Stimulated activated CD8-positive, alpha-beta memory T cell treated with anti-CD3 and anti-CD28 coated beads, Interleukin-15, amount 100 ng/mL, for 48 hours (primary cell): ENCODE measurements around the gene PRPF8.
"Not testable (repeated sequence)": the region's sequence is repeated elsewhere in the genome, so short reads cannot be mapped to it uniquely, and the experiment has no call there.

Source experiments
- DNase-seq, 2 donors: peaks; one replicate each; pipeline ENCODE4 v3.0.0-alpha.2; 2020; ENCODE audit warnings: low read depth in 2 of 2

Gene PRPF8

DNA sequence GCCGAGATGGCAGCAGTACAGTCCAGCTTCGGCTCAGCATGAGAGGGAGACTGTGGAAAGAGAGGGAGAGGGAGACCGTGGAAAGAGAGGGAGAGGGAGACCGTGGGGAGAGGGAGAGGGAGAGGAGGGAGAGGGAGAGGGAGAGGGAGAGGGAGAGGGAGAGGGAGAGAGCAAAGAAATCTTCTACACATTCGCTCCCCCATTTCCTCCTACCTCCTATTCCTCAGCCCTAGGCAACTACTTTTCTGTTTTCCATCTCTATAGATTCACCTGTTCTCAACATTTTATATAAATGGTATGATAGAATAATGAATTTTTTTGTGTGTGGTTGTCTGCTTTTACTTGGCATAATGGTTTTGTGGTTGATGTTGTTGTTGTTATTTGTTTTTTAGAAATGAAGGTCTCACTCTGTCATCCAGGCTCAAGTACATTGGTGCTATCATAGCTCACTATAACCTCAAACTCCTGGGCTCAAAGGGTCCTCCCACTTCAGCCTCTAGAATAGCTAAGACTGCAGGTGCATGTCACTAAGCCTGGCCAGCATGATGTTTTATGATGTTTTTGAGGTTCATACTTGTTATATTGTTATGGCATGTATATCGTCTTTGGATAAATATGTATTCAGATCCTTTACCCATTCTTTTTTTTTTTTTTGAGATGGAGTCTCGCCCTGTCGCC is 6.0 kb upstream of the PRPF8 start:
- DNase-seq: no peak

GRCh38 chr17:1688405-1688804 is 3.7 kb upstream of the PRPF8 start:
- not testable (repeated sequence) for DNase-seq

GRCh38 chr17:1686086-1686485 is 1.4 kb upstream of the PRPF8 start:
- DNase-seq: no peak

GRCh38 chr17:1683459-1683858 is 1.2 kb downstream of the PRPF8 start:
- no peak for DNase-seq

- DNase-seq: no peak
These were observed 8.3 kb downstream of the PRPF8 start for GRCh38 chr17:1676401-1676800.

DNA sequence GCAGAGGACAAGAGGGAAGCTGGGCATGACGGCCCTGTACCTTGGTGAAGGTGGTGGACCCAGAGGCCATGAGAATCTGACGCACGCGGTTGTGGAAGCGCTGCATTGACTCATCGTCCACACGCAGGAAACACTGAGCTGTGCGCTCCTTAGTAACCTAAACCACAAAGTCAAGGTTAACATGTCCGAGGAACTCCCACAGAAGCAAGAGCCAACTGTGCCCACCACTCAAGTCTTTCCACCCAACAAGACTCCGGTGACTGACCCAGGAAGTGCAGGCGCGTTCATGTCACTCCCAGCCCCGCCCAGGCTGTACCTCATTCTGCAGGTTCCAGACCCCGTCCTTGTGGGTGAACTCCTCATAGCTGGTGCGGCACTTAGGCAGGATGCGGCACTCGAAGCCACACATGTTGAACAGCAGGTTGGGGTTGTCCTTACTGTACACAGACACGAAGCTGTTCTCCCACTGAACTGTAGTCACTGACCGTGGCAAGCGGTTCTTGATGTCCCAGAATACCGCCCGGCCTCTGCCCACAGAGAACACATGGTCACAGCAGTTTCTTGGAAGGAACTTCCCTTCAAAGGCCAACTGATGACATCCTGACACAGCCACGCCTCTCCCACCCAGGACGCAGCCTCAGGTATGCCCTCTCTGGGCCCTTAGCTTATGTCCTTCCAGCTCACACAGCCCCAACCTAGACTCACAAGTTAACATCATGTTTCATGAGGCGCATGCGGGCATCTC is 11.5 kb downstream of the PRPF8 start:
- DNase-seq: no peak

GRCh38 chr17:1663934-1664333 is 20.7 kb downstream of the PRPF8 start:
- DNase-seq: not testable (repeated sequence)

DNA sequence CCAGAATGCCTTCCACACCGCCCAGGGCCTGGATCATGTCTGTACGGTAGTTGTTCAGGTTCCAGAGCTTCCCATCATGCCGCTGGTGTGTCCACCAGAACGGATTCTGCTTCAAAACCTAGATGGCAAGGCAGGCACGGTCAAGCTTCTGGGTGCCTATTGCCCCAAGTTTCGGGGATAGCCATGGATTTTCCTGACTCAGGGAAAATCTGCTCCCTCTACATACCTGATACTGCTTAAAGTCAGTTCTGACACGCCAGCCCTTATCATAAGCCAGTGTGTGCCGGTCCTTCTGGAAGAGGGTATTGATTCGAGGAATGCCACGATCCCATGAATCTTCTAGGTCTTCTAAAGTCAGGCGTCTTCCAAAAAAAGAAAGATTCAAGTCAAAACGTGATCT is 23.6 kb downstream of the PRPF8 start:
- no peak for DNase-seq

DNA sequence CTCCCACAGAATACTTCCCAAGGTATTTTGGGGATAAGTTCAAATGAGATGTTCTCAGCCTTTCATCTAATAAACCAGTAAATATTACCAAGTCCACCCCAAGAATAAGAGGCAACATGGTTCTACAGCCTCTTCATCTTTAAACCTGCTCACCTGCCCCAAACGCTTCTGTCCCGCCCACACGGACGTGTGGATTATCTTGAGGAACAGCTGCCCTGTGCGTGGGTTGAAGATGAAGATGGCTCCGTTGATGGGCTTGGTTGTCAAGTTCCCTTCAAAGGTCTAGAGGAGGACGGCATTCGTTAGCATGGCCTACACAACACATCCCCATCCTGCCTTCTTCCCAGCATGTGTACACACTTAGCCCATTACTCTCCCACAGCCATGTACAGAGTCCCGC is 26.6 kb downstream of the PRPF8 start:
- DNase-seq: no peak

- no peak for DNase-seq
These were observed 30.9 kb downstream of the PRPF8 start for GRCh38 chr17:1653735-1654134.

DNA sequence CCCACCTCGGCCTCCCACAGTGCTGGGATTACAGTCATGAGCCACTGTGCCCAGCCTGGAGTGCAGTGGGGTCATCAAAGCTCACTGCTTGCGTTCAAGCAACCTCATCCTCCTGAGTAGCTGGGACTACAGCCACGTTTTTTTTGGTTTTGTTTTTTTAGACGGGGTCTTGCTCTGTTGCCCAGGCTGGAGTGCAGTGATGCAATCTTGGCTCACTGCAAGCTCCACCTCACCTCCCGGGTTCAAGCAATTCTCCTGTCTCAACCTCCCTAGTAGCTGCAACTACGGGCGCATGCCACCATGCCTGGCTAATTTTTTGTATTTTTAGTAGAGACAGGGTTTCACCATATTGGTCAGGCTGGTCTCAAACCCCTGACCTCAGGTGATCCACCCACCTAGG is 31.9 kb downstream of the PRPF8 start:
- not testable (repeated sequence) for DNase-seq

GRCh38 chr17:1651559-1651844 is 33.2 kb downstream of the PRPF8 start:
- DNase-seq: no peak

- no peak for DNase-seq
These were observed 33.7 kb downstream of the PRPF8 start for GRCh38 chr17:1650731-1651558.

DNA sequence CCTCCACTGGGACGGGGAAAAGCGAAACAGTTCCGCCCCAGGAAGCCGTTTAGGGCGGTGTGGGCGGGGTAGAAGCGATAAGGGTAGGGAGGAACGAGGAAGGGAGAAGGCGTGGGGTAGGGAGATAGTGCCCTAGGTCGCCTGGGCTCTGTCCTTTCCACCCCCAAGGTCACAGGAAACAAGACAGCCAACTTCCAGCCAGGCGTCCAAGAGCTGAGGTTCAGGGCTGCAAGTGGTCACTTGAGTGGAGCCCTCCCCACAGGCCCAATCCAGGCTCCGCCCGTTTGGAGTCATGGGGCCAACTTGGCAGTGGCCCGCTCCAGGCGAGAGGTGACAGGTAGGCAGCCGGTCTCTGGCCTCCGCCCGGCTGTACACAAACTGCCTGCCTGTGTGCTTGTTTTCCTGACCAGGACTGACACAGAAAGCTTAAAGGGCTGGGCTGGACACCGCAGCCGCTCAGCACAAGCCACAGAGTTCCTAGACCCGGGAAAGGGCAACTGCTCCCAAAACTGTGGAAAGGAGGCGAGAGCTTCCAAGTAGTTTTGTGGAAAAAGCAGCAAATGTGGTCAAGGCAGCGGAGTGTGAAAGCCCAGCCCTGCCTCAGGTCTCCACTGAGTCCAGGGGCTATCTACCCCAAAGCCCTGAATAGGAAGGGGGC is 34.7 kb downstream of the PRPF8 start, which contains the start of gene RILP:
TSS of gene RILP (minus strand) at position 23 of the 658 bp plus-strand sequence. CDS start 62 bp downstream, outside the sequence.
- no peak for DNase-seq

- DNase-seq: peak; percentile 90 to 91
These were observed 35.5 kb downstream of the PRPF8 start for GRCh38 chr17:1648963-1649843.

GRCh38 chr17:1648173-1648962 is 36.3 kb downstream of the PRPF8 start:
- DNase-seq: no peak

DNA sequence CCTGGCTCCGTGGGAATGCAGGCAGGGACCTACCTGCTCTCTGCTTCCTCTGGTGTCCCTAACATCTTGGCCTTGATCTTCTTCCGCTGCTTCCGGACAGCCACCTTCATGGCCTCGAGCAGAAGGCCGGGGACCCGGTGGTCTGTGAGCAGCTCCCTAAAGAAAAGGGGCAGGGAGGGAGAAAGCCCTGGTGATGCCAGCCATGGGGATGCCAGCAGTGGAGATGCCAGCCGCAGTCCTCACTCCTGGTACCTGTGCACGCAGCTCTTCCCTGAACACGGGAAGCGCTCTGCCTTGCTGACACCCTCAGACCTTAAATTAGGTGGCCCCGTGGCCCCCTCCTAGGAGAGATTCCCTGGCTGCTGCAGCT is 36.9 kb downstream of the PRPF8 start:
- no peak for DNase-seq

DNA sequence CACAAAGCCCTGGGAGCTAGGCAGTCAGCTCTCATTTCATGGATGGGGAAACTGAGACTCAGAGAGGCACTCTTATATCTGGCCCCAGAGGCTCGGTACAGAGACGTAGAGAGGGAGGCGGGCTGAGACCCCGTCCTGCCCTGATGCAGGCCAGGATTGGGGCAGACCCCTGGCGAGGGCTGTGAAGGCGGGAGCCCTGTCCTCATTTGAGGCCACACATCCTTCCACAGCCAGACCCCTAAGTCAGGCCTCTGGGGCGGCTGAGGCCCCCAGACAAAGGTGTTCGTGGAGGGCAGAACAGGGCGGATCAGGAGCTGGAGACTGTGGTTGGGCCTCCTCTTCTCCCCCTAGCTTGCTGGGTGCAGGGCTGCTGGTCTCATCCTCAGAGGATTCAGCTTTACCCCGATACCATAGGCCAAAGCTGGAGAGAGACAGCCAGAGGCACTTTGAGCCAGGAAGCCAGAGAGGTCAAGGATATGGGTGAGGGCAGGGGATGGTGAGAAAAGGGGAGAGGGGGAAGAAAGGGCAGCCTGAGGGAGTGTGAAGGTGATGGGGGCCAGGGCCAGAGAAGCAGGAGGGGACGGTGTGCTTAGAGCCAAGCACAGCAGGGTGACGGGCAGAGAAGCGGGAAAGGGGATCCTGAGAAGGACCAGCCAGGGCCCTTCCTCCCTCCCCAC is 38.3 kb downstream of the PRPF8 start:
- no peak for DNase-seq

- no peak for DNase-seq
These were observed 39.2 kb downstream of the PRPF8 start, which contains the start of gene SCARF1 for GRCh38 chr17:1645207-1646171. TSS of gene SCARF1 (minus strand) at chr17:1645732. CDS start at chr17:1645697, 35 bp downstream.
